HCEC 1CT (cell line): ENCODE measurements around the gene MBD5.
"Not testable (repeated sequence)": the region's sequence is repeated elsewhere in the genome, so short reads cannot be mapped to it uniquely, and the experiment has no call there.

ENCODE experiments used
- DNase-seq: peaks from one replicate; pipeline ENCODE4 v3.0.0-alpha.2; 2017

MBD5 gene

GRCh38 chr2:148021059-148021861 is at the start of gene MBD5:
TSS of gene MBD5 (plus strand) at chr2:148021091.
- DNase-seq: peak; percentile 47

DNA sequence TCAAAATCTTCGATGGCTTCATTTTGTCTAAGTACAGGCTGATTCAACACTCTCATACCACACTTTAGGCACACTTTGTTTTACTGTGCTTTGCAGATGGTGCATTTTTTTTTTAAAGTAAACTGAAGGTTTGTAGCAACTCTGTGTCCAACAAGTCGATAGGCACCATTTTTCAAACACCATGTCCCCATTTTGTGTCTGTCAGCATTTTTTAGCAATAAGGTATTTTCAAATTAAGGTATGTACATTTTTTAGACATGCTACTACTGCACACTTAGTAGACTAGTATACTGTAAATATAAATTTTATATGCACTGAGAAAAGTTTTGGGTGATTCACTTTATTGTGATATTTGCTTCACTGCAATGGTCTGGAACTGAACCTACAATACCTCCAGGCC is 44.8 kb upstream of the MBD5 start:
- no peak for DNase-seq

GRCh38 chr2:147977679-147978078 is 43.2 kb upstream of the MBD5 start:
- no peak for DNase-seq

DNA sequence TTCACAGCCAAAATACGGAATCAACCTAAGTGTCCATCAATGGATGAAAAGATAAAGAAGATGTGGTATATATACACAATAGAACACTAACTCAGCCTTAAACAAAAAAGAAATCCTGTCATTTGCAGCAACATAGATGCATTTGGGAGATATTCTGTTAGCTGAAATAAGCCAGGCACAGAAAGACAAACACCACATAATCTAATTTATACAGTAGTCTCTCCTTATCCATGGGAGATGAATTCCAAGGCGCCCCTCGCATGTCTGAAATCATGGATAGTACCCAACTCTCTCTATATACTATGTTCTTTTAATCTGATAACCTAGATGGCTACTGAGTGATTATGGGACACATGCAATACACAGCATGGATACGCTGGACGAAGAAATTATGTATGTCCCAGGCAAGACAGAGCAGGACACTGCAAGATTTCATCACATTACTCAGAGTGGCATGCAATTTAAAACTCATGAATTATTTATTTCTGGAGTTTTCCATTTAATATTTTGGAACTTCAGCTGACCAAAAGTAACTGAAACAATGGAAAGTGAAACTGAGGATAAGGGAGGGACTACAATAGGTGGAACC is 39.9 kb upstream of the MBD5 start:
- no peak for DNase-seq

- no peak for DNase-seq
Measured at GRCh38 chr2:147989102-147989501, 31.8 kb upstream of the MBD5 start.

- DNase-seq: peak; percentile 66
Measured at GRCh38 chr2:147989809-147990403, 31.0 kb upstream of the MBD5 start.

DNA sequence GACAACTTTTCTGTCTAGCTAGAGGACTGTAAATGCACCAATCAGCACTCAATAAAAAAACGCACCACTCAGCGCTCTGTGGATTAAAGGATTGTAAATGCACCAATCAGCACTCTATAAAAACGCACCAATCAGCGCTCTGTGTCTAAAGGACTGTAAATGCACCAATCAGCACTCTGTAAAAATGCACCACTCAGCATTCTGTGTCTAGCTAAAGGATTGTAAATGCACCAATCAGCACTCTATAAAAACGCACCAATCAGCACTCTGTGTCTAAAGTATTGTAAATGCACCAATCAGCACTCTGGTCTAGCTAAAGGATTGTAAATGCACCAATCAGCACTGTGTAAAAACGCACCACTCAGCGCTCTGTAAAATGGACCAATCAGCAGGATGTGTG is 25.9 kb upstream of the MBD5 start:
- not testable (repeated sequence) for DNase-seq

- DNase-seq: no peak
Measured at GRCh38 chr2:147996828-147997227, 24.1 kb upstream of the MBD5 start.

GRCh38 chr2:147998203-147998602 is 22.7 kb upstream of the MBD5 start:
- no peak for DNase-seq

- no peak for DNase-seq
Measured at GRCh38 chr2:147999126-147999525, 21.8 kb upstream of the MBD5 start.

- DNase-seq: no peak
Measured at GRCh38 chr2:148000095-148000494, 20.8 kb upstream of the MBD5 start.

DNA sequence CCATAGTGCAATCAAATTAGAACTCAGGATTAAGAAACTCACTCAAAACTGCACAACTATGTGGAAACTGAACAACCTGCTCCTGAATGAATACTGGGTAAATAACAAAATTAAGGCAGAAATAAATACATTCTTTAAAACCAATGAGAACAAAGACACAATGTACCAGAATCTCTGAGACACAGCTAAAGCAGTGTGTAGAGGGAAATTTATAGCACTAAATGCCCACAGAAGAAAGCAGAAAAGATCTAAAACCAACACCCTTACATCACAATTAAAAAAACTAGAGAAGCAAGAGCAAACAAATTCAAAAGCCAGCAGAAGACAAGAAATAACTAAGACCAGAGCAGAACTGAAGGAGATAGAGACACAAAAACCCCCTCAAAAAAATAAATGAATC is 18.5 kb upstream of the MBD5 start:
- not testable (repeated sequence) for DNase-seq

DNA sequence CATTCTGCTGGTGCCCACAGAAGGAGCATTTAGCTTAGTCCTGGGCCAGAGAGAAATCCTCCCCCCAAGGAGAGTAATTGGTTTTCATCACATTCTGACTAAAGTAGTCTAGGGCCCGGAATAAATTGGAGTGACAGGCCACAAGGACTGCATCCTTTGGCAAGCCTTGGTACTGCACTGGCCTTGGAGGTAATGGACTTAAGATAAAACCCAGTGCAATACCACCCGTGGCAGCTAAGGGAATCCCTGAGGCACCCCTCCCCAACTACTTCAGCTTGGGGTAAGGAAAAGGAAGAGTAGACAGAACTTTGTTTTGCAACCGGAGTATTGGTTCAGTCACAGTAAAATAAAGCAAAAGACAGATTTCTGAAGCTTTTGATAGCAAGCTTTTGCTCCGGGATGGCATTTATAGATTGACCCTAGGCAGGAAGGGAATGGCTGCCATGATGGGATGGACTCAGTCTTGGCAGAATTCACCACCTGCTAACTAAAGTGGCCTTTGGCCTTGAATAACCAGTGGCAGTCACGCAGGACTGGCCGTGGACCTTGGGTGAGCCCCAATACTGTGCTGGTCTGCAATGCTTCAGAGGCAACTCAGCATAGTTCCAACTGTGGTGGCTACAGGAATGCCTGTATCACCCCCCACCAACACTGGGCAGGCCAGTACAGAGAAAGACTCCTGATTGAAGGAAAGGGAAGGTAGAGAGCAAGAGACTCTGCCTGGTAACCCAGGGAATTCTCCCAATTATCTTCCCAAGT is 14.5 kb upstream of the MBD5 start:
- DNase-seq: no peak

- DNase-seq: no peak
Measured at GRCh38 chr2:148007219-148007900, 13.5 kb upstream of the MBD5 start.

GRCh38 chr2:148008411-148008810 is 12.5 kb upstream of the MBD5 start:
- not testable (repeated sequence) for DNase-seq

DNA sequence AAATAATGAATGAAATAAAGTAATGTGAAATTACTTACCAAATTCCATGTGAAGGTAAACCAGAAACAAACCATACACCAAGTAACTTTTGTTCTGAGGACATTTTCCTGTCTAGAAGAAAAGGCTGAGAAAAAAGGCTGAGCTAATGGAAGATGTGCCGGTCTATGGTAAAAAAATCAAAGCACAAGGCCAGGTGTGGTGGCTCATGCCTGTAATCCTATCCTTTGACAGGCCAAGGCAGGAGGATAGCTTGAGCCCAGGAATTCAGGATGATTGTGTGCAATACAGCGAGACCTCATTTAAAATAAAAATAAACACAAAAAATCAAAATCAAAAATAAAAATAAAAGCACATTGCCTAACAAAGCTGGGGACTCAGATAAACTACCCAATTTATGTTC is 7.0 kb upstream of the MBD5 start:
- no peak for DNase-seq

GRCh38 chr2:148014616-148015015 is 6.3 kb upstream of the MBD5 start:
- no peak for DNase-seq

GRCh38 chr2:148020111-148021058 is 506 bp upstream of the MBD5 start, which contains the start of gene ORC4:
TSS of gene ORC4 (minus strand) at chr2:148020737. CDS start at chr2:147975958, 44,779 bp downstream.
- DNase-seq: peak; percentile 100

- DNase-seq: no peak
Measured at GRCh38 chr2:148021886-148022285, 995 bp downstream of the MBD5 start.

DNA sequence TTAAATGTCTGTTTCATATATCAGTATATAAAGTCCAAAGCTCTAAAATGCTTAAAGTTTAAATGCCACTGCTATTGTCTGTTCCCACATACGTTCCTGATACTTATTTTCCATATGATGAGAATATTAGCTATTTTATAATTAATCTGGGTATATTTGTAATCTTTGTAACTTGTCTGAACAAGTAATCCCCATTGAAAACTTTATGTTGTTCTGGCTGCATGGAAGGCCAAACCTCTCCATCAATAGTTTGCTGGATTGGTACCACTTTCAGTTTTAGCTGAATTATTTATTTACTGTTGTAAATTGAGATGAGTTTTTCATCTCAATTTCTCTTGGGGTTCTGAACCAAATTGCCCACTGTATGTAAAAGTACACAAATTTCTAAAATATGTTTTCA is 1.5 kb downstream of the MBD5 start:
- DNase-seq: no peak

- DNase-seq: no peak
Measured at GRCh38 chr2:148022882-148023281, 2.0 kb downstream of the MBD5 start.

DNA sequence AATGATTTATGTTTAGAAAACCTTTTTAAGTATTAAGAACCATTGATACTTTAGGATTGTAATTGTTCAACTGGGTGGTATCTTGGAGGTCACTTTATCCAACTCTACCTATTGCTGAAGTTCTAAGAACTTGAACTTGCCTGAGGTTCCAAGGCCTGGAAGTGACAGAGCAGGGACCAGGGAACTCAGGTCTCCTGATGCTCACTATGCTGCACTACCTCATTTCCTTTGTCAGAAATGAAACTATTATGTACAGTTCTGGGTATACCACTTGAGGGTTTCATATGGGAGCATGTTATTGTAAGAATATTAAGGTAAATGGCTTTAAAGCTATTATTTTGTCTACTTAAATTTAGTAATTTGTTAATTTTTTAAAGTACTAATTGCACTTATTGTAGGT is 3.0 kb downstream of the MBD5 start:
- DNase-seq: no peak
